Transverse colon (tissue), 4 donors: Measurements from ENCODE around the gene RSU1. TPM values are rescaled to one million over a fixed set of nuclear protein-coding genes. Genes with fewer than 3 reads are reported as not detected.

Experiments
- DNase-seq: peaks from one replicate; pipeline ENCODE4 v3.0.0-alpha.2; 2019
- H3K27ac ChIP-seq, 4 donors: fragments of 200-600 bp; sonication (generic); 2 replicates each; pipeline ENCODE4 v1.5.1; 2016 to 2018; ENCODE audit warnings: inconsistent platforms in 4 of 4
- H3K27me3 ChIP-seq: fragments of 200-600 bp; sonication (generic); 2 replicates; pipeline ENCODE4 v1.5.1; 2017; ENCODE audit warnings: inconsistent platforms
- H3K36me3 ChIP-seq, 4 donors: fragments of 200-600 bp; sonication (generic); 2 replicates each; pipeline ENCODE4 v1.5.1; 2017 to 2019; ENCODE audit warnings: inconsistent platforms in 4 of 4
- H3K4me1 ChIP-seq, 4 donors: fragments of 200-600 bp; sonication (generic); 2 replicates each; pipeline ENCODE4 v1.5.1; 2017 to 2020; ENCODE audit warnings: inconsistent platforms in 4 of 4
- H3K4me3 ChIP-seq, 4 donors: fragments of 200-600 bp; sonication (generic); 1 replicate in 1 of 4; 2 replicates in 3 of 4; pipeline versions ENCODE4 v1.5.1 to v1.6.1; 2017 to 2019; ENCODE audit warnings: inconsistent platforms in 4 of 4
- H3K9me3 ChIP-seq, 2 donors: fragments of 200-600 bp; sonication (generic); 2 replicates each; pipeline ENCODE4 v1.5.1; 2017 to 2019; ENCODE audit warnings: inconsistent platforms in 2 of 2
- EP300 ChIP-seq: sonication (generic); formaldehyde crosslinking; IDR thresholded peaks from one replicate; pipeline ENCODE4 v1.6.1; 2017; ENCODE audit warnings: antibody characterized with exemption, low read depth
- POLR2A ChIP-seq: fragments of 450-650 bp; IDR thresholded peaks from one replicate; pipeline ENCODE4 v1.6.1; 2016; ENCODE audit warnings: antibody characterized with exemption, mild to moderate bottlenecking, moderate library complexity
- POLR2AphosphoS5 ChIP-seq, 3 donors: sonication (generic); formaldehyde crosslinking; IDR thresholded peaks; one replicate each; pipeline ENCODE4 v1.6.1; 2016; ENCODE audit warnings: antibody characterized with exemption in 3 of 3
- WGBS, 2 donors: methylation state at CpG; one replicate each; pipeline ENCODE4 v1.1.5; 2018; ENCODE audit warnings: low coverage in 1 of 2; 5-methylcytosine and 5-hydroxymethylcytosine counted together
- in situ Hi-C, 4 donors: fragments of 200-750 bp; cut with MboI; loops; one replicate each; pipeline versions ENCODE4 v1.15.0 to v1.15.1; 2017; ENCODE audit warnings: low sequenced_read_pairs in 3 of 4, low pct_ligation_motif_present in 1 of 4, low pct_unique_long_range_greater_than_20kb in 1 of 4
- intact Hi-C: fragments of 100-400 bp; cut with DNase I; formaldehyde crosslinking; loops from one replicate; pipeline ENCODE4 v1.15.1; 2023; ENCODE audit warnings: low total_unique reads
- total RNA-seq, 4 donors: library from RNA; depleted of rRNA; stranded (reverse); fragments of >200 nt; gene quantifications; one replicate each; pipeline ENCODE4 v1.1.0, GENCODE V29; 2016
- TF ChIP-seq, protein P1 (sequence below), 5 experiments: fragments of 200-600 bp in 3 of 5; fragments of 450-650 bp in 2 of 5; sonication (generic) in 3 of 5; IDR thresholded peaks; 1 replicate in 2 of 5; 2 replicates in 3 of 5; pipeline ENCODE4 v1.5.1; 2016 to 2017; ENCODE audit warnings: antibody characterized with exemption in 5 of 5, inconsistent platforms in 3 of 5, mild to moderate bottlenecking in 2 of 5, moderate library complexity in 1 of 5

The RSU1 gene
- total RNA-seq, 4 donors from 2014 or later: 25.9 to 132 (median 67.0) TPM

- no peak for TF ChIP-seq POLR2A
- WGBS, 2 donors: 75 to 84% methylated on average over 2 to 7 of the region's 7 CpGs
- DNase-seq: no peak
- Histone ChIP-seq H3K9me3 (peaks cover 3 to 7% of the 10 kb centered on the region in 2 donors), H3K4me3 (no peak overlapping the region), H3K27me3 (no peaks in the 10 kb centered on the region), H3K4me1 (no peaks in the 10 kb centered on the region), H3K36me3 (no peaks in the 10 kb centered on the region), H3K27ac (no peak overlapping the region)
- intact Hi-C loops (loop anchor here (5.0 kb wide), 1 partner anchor 1605 kb away; no protein-coding TSS in a partner anchor), in situ Hi-C loops (no loop called here)
These were observed 204.9 kb downstream of the RSU1 start for GRCh38 chr10:16612115-16612980.

DNA sequence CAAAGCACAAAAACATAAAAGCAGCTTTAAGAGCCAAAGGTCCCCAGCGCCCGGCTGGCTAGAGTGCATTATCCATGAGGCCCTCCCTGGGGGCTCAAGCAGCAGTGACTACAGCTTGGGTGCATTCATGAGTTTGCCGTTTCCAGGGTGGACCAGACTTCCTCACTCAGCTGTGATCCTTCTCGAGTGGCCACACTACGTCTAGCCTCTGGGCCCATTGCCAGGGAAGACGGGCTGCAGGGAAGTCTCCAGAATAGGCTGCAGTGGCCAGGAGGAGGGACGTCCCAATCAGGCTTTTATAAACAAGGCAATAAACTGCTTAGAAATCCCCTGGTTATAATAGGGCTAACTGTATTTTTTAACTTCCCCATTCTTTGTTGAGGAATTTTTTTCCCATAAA, 206.2 kb downstream of the RSU1 start:
- H3K27me3 ChIP-seq: no peaks in the 10 kb centered on the region
- H3K4me1 ChIP-seq: no peaks in the 10 kb centered on the region
- intact Hi-C loops (loop anchor here (5.0 kb wide), 1 partner anchor 1606 kb away; no protein-coding TSS in a partner anchor), in situ Hi-C loops (no loop called here)
- H3K27ac ChIP-seq: no peak overlapping the region
- WGBS, 2 donors: 31 to 57% methylated on average over 3 to 7 of the region's 7 CpGs
- H3K4me3 ChIP-seq: no peak overlapping the region
- TF ChIP-seq POLR2A (no peak), EP300 (no peak)
- no peak for DNase-seq
- H3K36me3 ChIP-seq: no peaks in the 10 kb centered on the region
- H3K9me3 ChIP-seq: peaks cover 3 to 7% of the 10 kb centered on the region in 2 donors

- H3K27me3 ChIP-seq: no peaks in the 10 kb centered on the region
- TF ChIP-seq EP300: no peak
- TF ChIP-seq POLR2AphosphoS5 (IDR thresholded peaks at IDR 0.05): no peak
- TF ChIP-seq, protein P1, sequence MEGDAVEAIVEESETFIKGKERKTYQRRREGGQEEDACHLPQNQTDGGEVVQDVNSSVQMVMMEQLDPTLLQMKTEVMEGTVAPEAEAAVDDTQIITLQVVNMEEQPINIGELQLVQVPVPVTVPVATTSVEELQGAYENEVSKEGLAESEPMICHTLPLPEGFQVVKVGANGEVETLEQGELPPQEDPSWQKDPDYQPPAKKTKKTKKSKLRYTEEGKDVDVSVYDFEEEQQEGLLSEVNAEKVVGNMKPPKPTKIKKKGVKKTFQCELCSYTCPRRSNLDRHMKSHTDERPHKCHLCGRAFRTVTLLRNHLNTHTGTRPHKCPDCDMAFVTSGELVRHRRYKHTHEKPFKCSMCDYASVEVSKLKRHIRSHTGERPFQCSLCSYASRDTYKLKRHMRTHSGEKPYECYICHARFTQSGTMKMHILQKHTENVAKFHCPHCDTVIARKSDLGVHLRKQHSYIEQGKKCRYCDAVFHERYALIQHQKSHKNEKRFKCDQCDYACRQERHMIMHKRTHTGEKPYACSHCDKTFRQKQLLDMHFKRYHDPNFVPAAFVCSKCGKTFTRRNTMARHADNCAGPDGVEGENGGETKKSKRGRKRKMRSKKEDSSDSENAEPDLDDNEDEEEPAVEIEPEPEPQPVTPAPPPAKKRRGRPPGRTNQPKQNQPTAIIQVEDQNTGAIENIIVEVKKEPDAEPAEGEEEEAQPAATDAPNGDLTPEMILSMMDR (IDR thresholded peaks at IDR 0.05): no peak
- no peak for TF ChIP-seq POLR2A
- in situ Hi-C loops (no loop called here), intact Hi-C loops (no loop called here)
- whole genome bisulfite sequencing, 2 donors: 93 to 95% methylated on average over 6 to 8 of the region's 8 CpGs
- H3K36me3 ChIP-seq: no peaks in the 10 kb centered on the region
- H3K4me3 ChIP-seq: no peak overlapping the region
- no peak overlapping the region for H3K27ac ChIP-seq
- H3K9me3 ChIP-seq: no peaks in the 10 kb centered on the region
- DNase-seq: no peak
- no peaks in the 10 kb centered on the region for H3K4me1 ChIP-seq
These were observed 208.0 kb downstream of the RSU1 start for GRCh38 chr10:16609211-16609610.

- Histone ChIP-seq H3K27ac (no peak overlapping the region), H3K4me3 (no peak overlapping the region), H3K4me1 (no peaks in the 10 kb centered on the region), H3K9me3 (no peaks in the 10 kb centered on the region), H3K36me3 (no peaks in the 10 kb centered on the region), H3K27me3 (no peaks in the 10 kb centered on the region)
- intact Hi-C loops: no loop called here
- in situ Hi-C loops: no loop called here
- TF ChIP-seq POLR2A (no peak), EP300 (no peak), POLR2AphosphoS5 (IDR thresholded peaks at IDR 0.05) (no peak)
- TF ChIP-seq, protein P1 (IDR thresholded peaks at IDR 0.05): no peak
- DNase-seq: no peak
- 97 to 100% methylated on average over 5 to 8 of the region's 8 CpGs for WGBS, 2 donors
These were observed 210.3 kb downstream of the RSU1 start for GRCh38 chr10:16606923-16607322.

GRCh38 chr10:16606421-16606820, 210.8 kb downstream of the RSU1 start:
- H3K27me3 ChIP-seq: no peaks in the 10 kb centered on the region
- TF ChIP-seq POLR2AphosphoS5 (IDR thresholded peaks at IDR 0.05) (no peak), EP300 (no peak), POLR2A (no peak)
- TF ChIP-seq, protein P1 (IDR thresholded peaks at IDR 0.05): no peak
- intact Hi-C loops: no loop called here
- WGBS, 2 donors: 69 to 90% methylated on average over 2 to 6 of the region's 6 CpGs
- H3K4me3 ChIP-seq: no peak overlapping the region
- H3K9me3 ChIP-seq: no peaks in the 10 kb centered on the region
- no peaks in the 10 kb centered on the region for H3K36me3 ChIP-seq
- no peak overlapping the region for H3K27ac ChIP-seq
- H3K4me1 ChIP-seq: no peaks in the 10 kb centered on the region
- in situ Hi-C loops: no loop called here
- DNase-seq: no peak
